Measurements from ENCODE around the gene FXYD2. TPM values are rescaled to one million over a fixed set of nuclear protein-coding genes. Genes with fewer than 3 reads are reported as not detected.

The FXYD2 gene
- total RNA-seq, 4 donors from 2014 or later, result 0.50 to 3.0 (median 1.2) TPM

DNA sequence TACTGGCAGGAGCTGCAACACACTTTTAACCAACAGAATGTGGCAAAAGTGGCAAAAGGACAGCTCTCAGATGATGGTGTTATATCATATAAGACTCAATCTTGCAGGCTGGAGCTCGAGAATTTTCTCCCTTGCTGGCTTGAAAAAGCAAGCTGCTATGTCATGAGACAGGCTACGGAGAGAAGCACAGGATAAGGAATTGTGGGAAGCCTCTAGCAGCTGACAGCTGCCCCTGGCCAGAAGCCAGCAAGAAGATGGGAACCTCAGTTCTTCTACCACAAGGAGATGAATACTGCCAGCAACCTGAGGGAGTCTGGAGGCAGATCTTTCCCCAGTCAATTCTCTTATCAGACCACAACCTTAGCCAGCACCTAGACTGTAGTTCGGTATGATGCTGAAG is 27.3 kb upstream of the FXYD2 start:
- no peak overlapping the region for H3K27ac ChIP-seq
- no peak overlapping the region for H3K4me3 ChIP-seq
- 34 to 64% methylated on average over 3 of the region's 3 CpGs for WGBS, 2 donors (ENCODE audit: low coverage in 1 of 2)
- no peak for TF ChIP-seq POLR2AphosphoS5 (IDR thresholded peaks at IDR 0.05)
- TF ChIP-seq, protein P1, sequence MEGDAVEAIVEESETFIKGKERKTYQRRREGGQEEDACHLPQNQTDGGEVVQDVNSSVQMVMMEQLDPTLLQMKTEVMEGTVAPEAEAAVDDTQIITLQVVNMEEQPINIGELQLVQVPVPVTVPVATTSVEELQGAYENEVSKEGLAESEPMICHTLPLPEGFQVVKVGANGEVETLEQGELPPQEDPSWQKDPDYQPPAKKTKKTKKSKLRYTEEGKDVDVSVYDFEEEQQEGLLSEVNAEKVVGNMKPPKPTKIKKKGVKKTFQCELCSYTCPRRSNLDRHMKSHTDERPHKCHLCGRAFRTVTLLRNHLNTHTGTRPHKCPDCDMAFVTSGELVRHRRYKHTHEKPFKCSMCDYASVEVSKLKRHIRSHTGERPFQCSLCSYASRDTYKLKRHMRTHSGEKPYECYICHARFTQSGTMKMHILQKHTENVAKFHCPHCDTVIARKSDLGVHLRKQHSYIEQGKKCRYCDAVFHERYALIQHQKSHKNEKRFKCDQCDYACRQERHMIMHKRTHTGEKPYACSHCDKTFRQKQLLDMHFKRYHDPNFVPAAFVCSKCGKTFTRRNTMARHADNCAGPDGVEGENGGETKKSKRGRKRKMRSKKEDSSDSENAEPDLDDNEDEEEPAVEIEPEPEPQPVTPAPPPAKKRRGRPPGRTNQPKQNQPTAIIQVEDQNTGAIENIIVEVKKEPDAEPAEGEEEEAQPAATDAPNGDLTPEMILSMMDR (IDR thresholded peaks at IDR 0.05), result no peak
- TF ChIP-seq POLR2A (IDR thresholded peaks at IDR 0.05), result no peak
- no peak for TF ChIP-seq EP300 (IDR thresholded peaks at IDR 0.05)
- no peak for ATAC-seq
- peaks cover 0 to 11% (median 0%) of the 10 kb centered on the region in 3 donors for H3K4me1 ChIP-seq
- no peaks in the 10 kb centered on the region for H3K27me3 ChIP-seq
- peaks cover 0 to 18% (median 0%) of the 10 kb centered on the region in 3 donors for H3K9me3 ChIP-seq
- no peaks in the 10 kb centered on the region for H3K36me3 ChIP-seq

GRCh38 chr11:117851106-117851505 is 26.6 kb upstream of the FXYD2 start:
- ATAC-seq, result no peak
- no peak for TF ChIP-seq EP300 (IDR thresholded peaks at IDR 0.05)
- no peak for TF ChIP-seq POLR2AphosphoS5 (IDR thresholded peaks at IDR 0.05)
- TF ChIP-seq, protein P1 (IDR thresholded peaks at IDR 0.05), result no peak
- TF ChIP-seq POLR2A (IDR thresholded peaks at IDR 0.05), result no peak
- peaks cover 0 to 18% (median 0%) of the 10 kb centered on the region in 3 donors for H3K9me3 ChIP-seq
- 50 to 57% methylated on average over 1 to 3 of the region's 3 CpGs for WGBS, 2 donors (ENCODE audit: low coverage in 1 of 2)
- no peaks in the 10 kb centered on the region for H3K27me3 ChIP-seq
- H3K36me3 ChIP-seq, result no peaks in the 10 kb centered on the region
- peaks cover 0 to 3% (median 0%) of the 10 kb centered on the region in 3 donors for H3K4me1 ChIP-seq
- H3K27ac ChIP-seq, result no peak overlapping the region
- no peak overlapping the region for H3K4me3 ChIP-seq

GRCh38 chr11:117849781-117850414 is 25.4 kb upstream of the FXYD2 start:
- no peak overlapping the region for H3K27ac ChIP-seq
- no peak for ATAC-seq

DNA sequence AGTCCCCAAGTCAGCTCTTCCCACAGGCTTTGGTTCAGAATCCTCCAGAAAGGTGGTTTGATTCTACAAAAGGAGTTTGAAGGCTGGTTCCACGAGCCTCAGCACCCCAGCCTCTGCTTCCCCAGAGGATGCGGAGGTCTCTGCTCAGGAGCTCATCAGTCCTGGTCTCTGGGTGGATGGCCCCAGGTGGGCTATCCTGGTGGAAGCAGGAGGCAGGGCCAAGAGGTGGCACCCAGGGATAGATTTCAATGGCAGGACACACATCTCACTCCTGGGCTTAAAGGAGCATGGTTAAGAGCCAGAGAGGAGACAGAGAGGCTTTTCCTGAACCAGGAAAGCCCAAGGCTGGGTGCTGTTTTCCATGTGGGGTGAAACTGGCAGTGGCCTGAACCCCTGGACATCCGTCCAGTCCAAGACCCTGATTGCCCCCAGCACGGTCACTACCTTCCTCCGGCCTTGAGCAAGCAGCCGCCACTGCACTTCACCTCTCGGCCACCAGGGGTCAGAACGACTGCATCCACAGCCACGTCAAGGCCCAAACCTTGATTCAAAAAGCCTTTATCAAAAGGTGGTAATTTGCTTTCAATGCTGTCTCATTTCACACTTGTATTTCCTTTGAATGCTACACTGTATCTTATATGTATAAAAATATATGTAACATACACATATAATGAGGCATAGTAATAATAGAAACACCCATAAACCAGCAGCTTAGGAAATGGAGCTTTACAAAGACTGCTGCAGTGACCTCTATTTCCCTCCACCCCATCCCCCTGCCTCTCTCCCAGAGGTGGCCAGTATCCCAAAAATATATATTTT is 19.3 kb upstream of the FXYD2 start:
- ATAC-seq, result peak; percentile 66
- peaks cover 0 to 21% (median 0%) of the 10 kb centered on the region in 3 donors for H3K4me1 ChIP-seq
- TF ChIP-seq, protein P1 (IDR thresholded peaks at IDR 0.05), result peak in 3 of 4 experiments; percentile 97 to 99 (median 99)
- no peak for TF ChIP-seq POLR2A (IDR thresholded peaks at IDR 0.05)
- peak; percentile 8 for TF ChIP-seq POLR2AphosphoS5 (IDR thresholded peaks at IDR 0.05)
- TF ChIP-seq EP300 (IDR thresholded peaks at IDR 0.05), result no peak
- peaks cover 0 to 23% of the 10 kb centered on the region in 2 donors for H3K36me3 ChIP-seq
- WGBS, 2 donors (ENCODE audit: low coverage in 1 of 2), result 0 to 3% methylated on average over 5 of the region's 9 CpGs
- no peaks in the 10 kb centered on the region for H3K9me3 ChIP-seq
- no peaks in the 10 kb centered on the region for H3K27me3 ChIP-seq
- no peak overlapping the region for H3K4me3 ChIP-seq
- no peak overlapping the region for H3K27ac ChIP-seq

More at GRCh38 chr11:117849781-117850414, 25.4 kb upstream of the FXYD2 start:
- peaks cover 0 to 18% (median 0%) of the 10 kb centered on the region in 3 donors for H3K9me3 ChIP-seq
- no peak overlapping the region for H3K4me3 ChIP-seq
- no peaks in the 10 kb centered on the region for H3K4me1 ChIP-seq
- TF ChIP-seq POLR2AphosphoS5 (IDR thresholded peaks at IDR 0.05) (no peak), POLR2A (IDR thresholded peaks at IDR 0.05) (no peak), EP300 (IDR thresholded peaks at IDR 0.05) (no peak)
- TF ChIP-seq, protein P1 (IDR thresholded peaks at IDR 0.05), result no peak
- WGBS, 2 donors (ENCODE audit: low coverage in 1 of 2), result 82 to 91% methylated on average over 5 to 6 of the region's 6 CpGs
- no peaks in the 10 kb centered on the region for H3K36me3 ChIP-seq
- no peaks in the 10 kb centered on the region for H3K27me3 ChIP-seq
